OCI-LY7 (cell line): ENCODE measurements around the gene AMPD2. TPM values are rescaled to one million over a fixed set of nuclear protein-coding genes. Genes with fewer than 3 reads are reported as not detected.

Experiments
- BruUV-seq: library from RNA; stranded (reverse); fragments of 400-500 nt; replicated peaks from 2 replicates; lab custom pipeline; 2021; lab: Mats Ljungman, UMichigan
- CTCF ChIA-PET: fragments of 300-600 bp; sonication (Branson Sonifier 250); formaldehyde crosslinking; loops from one replicate; lab custom pipeline; 2022; ENCODE audit warnings: antibody characterized with exemption; ENCODE audit not compliant: unreplicated experiment; lab: Charles Lee
- POLR2A ChIA-PET: fragments of 300-600 bp; sonication (Branson Sonifier 250); formaldehyde crosslinking; loops from one replicate; lab custom pipeline; 2022; ENCODE audit warnings: antibody characterized with exemption; lab: Charles Lee
- DNase-seq: peaks from one replicate; pipeline ENCODE4 v3.0.0-alpha.2; 2015; ENCODE audit warnings: low spot score
- H2AFZ ChIP-seq: fragments of 200-600 bp; sonication (generic), shearing (Covaris generic); 2 replicates; pipeline ENCODE4 v1.6.1; 2014; ENCODE audit warnings: mild to moderate bottlenecking, antibody characterized with exemption, low read length, moderate library complexity
- H3K27ac ChIP-seq: fragments of 200-600 bp; sonication (generic); 2 replicates; pipeline ENCODE4 v1.5.1; 2014; ENCODE audit warnings: mixed run types, low read depth, mild to moderate bottlenecking, moderate library complexity, low read length, inconsistent platforms; ENCODE audit not compliant: poor library complexity, severe bottlenecking
- H3K36me3 ChIP-seq: fragments of 200-600 bp; sonication (generic); 2 replicates; pipeline ENCODE4 v1.6.1; 2014; ENCODE audit warnings: mild to moderate bottlenecking, antibody characterized with exemption, low read length, moderate library complexity, mixed read lengths; ENCODE audit not compliant: insufficient read depth
- H3K4me1 ChIP-seq: fragments of 200-600 bp; sonication (generic); 2 replicates; pipeline ENCODE4 v1.5.1; 2014; ENCODE audit warnings: mild to moderate bottlenecking, low read length; ENCODE audit not compliant: insufficient read depth, poor library complexity, severe bottlenecking
- H3K4me2 ChIP-seq: fragments of 200-600 bp; sonication (generic); 2 replicates; pipeline ENCODE4 v1.6.1; 2014; ENCODE audit warnings: mild to moderate bottlenecking, low read length
- H3K4me3 ChIP-seq: fragments of 200-600 bp; sonication (generic); 2 replicates; pipeline ENCODE4 v1.5.1; 2014; ENCODE audit warnings: mild to moderate bottlenecking, low read depth, low read length; ENCODE audit not compliant: poor library complexity, severe bottlenecking
- H3K79me2 ChIP-seq: fragments of 200-600 bp; sonication (generic); 2 replicates; pipeline ENCODE4 v1.6.1; 2016; ENCODE audit warnings: low read depth, mild to moderate bottlenecking, low read length, moderate library complexity, mixed read lengths; ENCODE audit not compliant: insufficient read depth
- H3K9me2 ChIP-seq: fragments of 200-600 bp; sonication (generic); 2 replicates; pipeline ENCODE4 v1.6.1; 2016; ENCODE audit warnings: mild to moderate bottlenecking, low read length, mixed read lengths; ENCODE audit not compliant: insufficient read depth
- H3K9me3 ChIP-seq: fragments of 200-600 bp; sonication (generic); 2 replicates; pipeline ENCODE4 v1.6.1; 2014; ENCODE audit warnings: mild to moderate bottlenecking, mixed run types, low read length, mixed read lengths
- H4K20me1 ChIP-seq: fragments of 200-600 bp; sonication (generic); 2 replicates; pipeline ENCODE4 v1.6.1; 2014; ENCODE audit warnings: mild to moderate bottlenecking, antibody characterized with exemption, low read length, moderate library complexity, mixed read lengths; ENCODE audit not compliant: insufficient read depth
- CTCF ChIP-seq: fragments of 200-600 bp; sonication (generic); conservative IDR thresholded peaks from 2 replicates; pipeline ENCODE4 v1.5.1; 2014; ENCODE audit warnings: mild to moderate bottlenecking, antibody characterized with exemption, low read length, moderate library complexity, mixed read lengths
- EZH2phosphoT487 ChIP-seq: fragments of 200-600 bp; sonication (generic); IDR thresholded peaks from 2 replicates; pipeline ENCODE4 v1.6.1; 2018; ENCODE audit warnings: low read depth, borderline replicate concordance, mild to moderate bottlenecking, mixed run types, antibody characterized with exemption, low read length, moderate library complexity, mixed read lengths
- intact Hi-C: fragments of 100-400 bp; cut with micrococcal nuclease; formaldehyde crosslinking; loops from one replicate; pipeline ENCODE4 v1.10.0; 2022; ENCODE audit not compliant: unreplicated experiment
- total RNA-seq, 2 experiments: library from RNA; depleted of rRNA in 1 of 2; stranded (reverse); fragments of >200 nt in 1 of 2; shearing (Covaris generic) in 1 of 2; gene quantifications; 2 replicates each; pipeline ENCODE4 v1.2.3, GENCODE V29; 2014 to 2022

AMPD2 gene
- total RNA-seq, 2 experiments from 2014 or later, result 51.8 to 66.2 TPM

- ChIA-PET CTCF (interaction anchor here (1.7 to 1.8 kb wide), 2 partner anchors 8 to 85 kb away, joined by 6 to 8 read pairs; no protein-coding TSS in a partner anchor), POLR2A (interaction anchor here (1.2 kb wide), 1 partner anchor 85 kb away, joined by 3 read pairs; no protein-coding TSS in a partner anchor)
- TF ChIP-seq EZH2phosphoT487 (no peak), CTCF (no peak)
- H2AFZ ChIP-seq, result no peak overlapping the region
- no TSS peak for BruUV-seq
- H3K27ac ChIP-seq, result no peak overlapping the region
- H3K4me2 ChIP-seq, result no peak overlapping the region
- H3K79me2 ChIP-seq, result no peaks in the 10 kb centered on the region
- H3K9me2 ChIP-seq, result no peaks in the 10 kb centered on the region
- DNase-seq, result no peak
- H3K36me3 ChIP-seq, result peaks cover 44% of the 10 kb centered on the region
- no peaks in the 10 kb centered on the region for H4K20me1 ChIP-seq
- H3K4me3 ChIP-seq, result no peak overlapping the region
- H3K4me1 ChIP-seq, result peaks cover 15% of the 10 kb centered on the region
- H3K9me3 ChIP-seq, result no peaks in the 10 kb centered on the region
- intact Hi-C loops, result no loop called here
These were observed 12.2 kb downstream of the AMPD2 start for GRCh38 chr1:109631513-109632505.

GRCh38 chr1:109632671-109633346 is 13.2 kb downstream of the AMPD2 start:
- no peak for DNase-seq
- H4K20me1 ChIP-seq, result no peaks in the 10 kb centered on the region
- no peak overlapping the region for H2AFZ ChIP-seq
- BruUV-seq, result no TSS peak
- no peak overlapping the region for H3K27ac ChIP-seq
- no peak overlapping the region for H3K4me2 ChIP-seq
- H3K9me3 ChIP-seq, result no peaks in the 10 kb centered on the region
- H3K79me2 ChIP-seq, result no peaks in the 10 kb centered on the region
- TF ChIP-seq CTCF, result no peak
- no peak for TF ChIP-seq EZH2phosphoT487
- no peak overlapping the region for H3K4me3 ChIP-seq
- CTCF ChIA-PET, result no interaction called here
- H3K36me3 ChIP-seq, result peaks cover 36% of the 10 kb centered on the region
- intact Hi-C loops, result no loop called here
- H3K4me1 ChIP-seq, result peaks cover 15% of the 10 kb centered on the region
- POLR2A ChIA-PET, result interaction anchor here (0.9 to 1.2 kb wide), 3 partner anchors 31 to 86 kb away, joined by 3 to 5 read pairs (median 3); partner anchors contain the start of gene GNAI3
- no peaks in the 10 kb centered on the region for H3K9me2 ChIP-seq
